Measurements from ENCODE around the gene GNG7. TPM values are rescaled to one million over a fixed set of nuclear protein-coding genes. Genes with fewer than 3 reads are reported as not detected.
"Not testable (repeated sequence)": the region's sequence is repeated elsewhere in the genome, so short reads cannot be mapped to it uniquely, and the experiment has no call there.

GNG7 gene
- total RNA-seq, 1 donor from 2014 or later: 11.3 TPM

GRCh38 chr19:2624537-2625091, 77.9 kb downstream of the GNG7 start:
- TF ChIP-seq, protein P1, sequence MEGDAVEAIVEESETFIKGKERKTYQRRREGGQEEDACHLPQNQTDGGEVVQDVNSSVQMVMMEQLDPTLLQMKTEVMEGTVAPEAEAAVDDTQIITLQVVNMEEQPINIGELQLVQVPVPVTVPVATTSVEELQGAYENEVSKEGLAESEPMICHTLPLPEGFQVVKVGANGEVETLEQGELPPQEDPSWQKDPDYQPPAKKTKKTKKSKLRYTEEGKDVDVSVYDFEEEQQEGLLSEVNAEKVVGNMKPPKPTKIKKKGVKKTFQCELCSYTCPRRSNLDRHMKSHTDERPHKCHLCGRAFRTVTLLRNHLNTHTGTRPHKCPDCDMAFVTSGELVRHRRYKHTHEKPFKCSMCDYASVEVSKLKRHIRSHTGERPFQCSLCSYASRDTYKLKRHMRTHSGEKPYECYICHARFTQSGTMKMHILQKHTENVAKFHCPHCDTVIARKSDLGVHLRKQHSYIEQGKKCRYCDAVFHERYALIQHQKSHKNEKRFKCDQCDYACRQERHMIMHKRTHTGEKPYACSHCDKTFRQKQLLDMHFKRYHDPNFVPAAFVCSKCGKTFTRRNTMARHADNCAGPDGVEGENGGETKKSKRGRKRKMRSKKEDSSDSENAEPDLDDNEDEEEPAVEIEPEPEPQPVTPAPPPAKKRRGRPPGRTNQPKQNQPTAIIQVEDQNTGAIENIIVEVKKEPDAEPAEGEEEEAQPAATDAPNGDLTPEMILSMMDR (IDR thresholded peaks at IDR 0.05; ENCODE audit: unreplicated experiment): peak; percentile 26
- DNase-seq (ENCODE audit: low spot score, unreplicated experiment): no peak
- Mint-ChIP-seq H3K27me3 (no peaks in the 10 kb centered on the region), H3K4me3 (ENCODE audit: low read depth) (no peak overlapping the region), H3K36me3 (ENCODE audit: insufficient read depth) (peaks cover 2% of the 10 kb centered on the region), H3K9me3 (ENCODE audit: low read depth) (peaks cover 6% of the 10 kb centered on the region), H3K27ac (no peak overlapping the region), H3K4me1 (ENCODE audit: low read depth) (peaks cover 2% of the 10 kb centered on the region)

- peaks cover 2% of the 10 kb centered on the region for H3K36me3 Mint-ChIP-seq (ENCODE audit: insufficient read depth)
- TF ChIP-seq, protein P1 (IDR thresholded peaks at IDR 0.05; ENCODE audit: unreplicated experiment): no peak
- no peak overlapping the region for H3K27ac Mint-ChIP-seq
- no peak for DNase-seq (ENCODE audit: low spot score, unreplicated experiment)
- H3K9me3 Mint-ChIP-seq (ENCODE audit: low read depth): peaks cover 5% of the 10 kb centered on the region
- no peak overlapping the region for H3K4me3 Mint-ChIP-seq (ENCODE audit: low read depth)
- no peaks in the 10 kb centered on the region for H3K27me3 Mint-ChIP-seq
- peaks cover 2% of the 10 kb centered on the region for H3K4me1 Mint-ChIP-seq (ENCODE audit: low read depth)
Observed at GRCh38 chr19:2623798-2624197, 78.7 kb downstream of the GNG7 start.

- H3K27me3 Mint-ChIP-seq; H3K4me3 Mint-ChIP-seq (ENCODE audit: low read depth); H3K27ac Mint-ChIP-seq; H3K9me3 Mint-ChIP-seq (ENCODE audit: low read depth); H3K4me1 Mint-ChIP-seq (ENCODE audit: low read depth); DNase-seq (ENCODE audit: low spot score, unreplicated experiment); H3K36me3 Mint-ChIP-seq (ENCODE audit: insufficient read depth): not testable (repeated sequence)
Observed at GRCh38 chr19:2622371-2622961, 80.0 kb downstream of the GNG7 start.

DNA sequence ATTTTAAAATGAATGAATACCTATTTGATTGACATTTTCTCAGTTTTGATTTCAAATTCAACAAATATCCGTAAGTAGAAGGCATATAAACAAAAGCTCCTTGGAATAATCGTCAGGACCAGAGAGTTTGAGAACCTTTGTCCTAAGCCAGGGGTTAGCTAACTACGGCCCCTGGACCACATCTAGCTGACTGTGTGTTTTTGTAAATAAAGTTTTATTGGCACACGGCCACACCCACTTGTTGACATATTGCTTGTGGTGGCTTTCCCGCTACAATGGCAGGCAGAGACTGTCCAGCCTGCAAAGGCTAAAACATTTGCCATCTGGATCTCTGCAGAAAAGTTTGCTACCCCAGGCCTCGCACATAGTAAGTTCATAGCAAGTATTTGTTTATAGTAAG, 83.4 kb downstream of the GNG7 start:
- peaks cover 3% of the 10 kb centered on the region for H3K27me3 Mint-ChIP-seq
- no peak for DNase-seq (ENCODE audit: low spot score, unreplicated experiment)
- H3K4me1 Mint-ChIP-seq (ENCODE audit: low read depth): peaks cover 2% of the 10 kb centered on the region
- TF ChIP-seq, protein P1 (IDR thresholded peaks at IDR 0.05; ENCODE audit: unreplicated experiment): no peak
- H3K27ac Mint-ChIP-seq: no peak overlapping the region
- peaks cover 2% of the 10 kb centered on the region for H3K9me3 Mint-ChIP-seq (ENCODE audit: low read depth)
- no peak overlapping the region for H3K4me3 Mint-ChIP-seq (ENCODE audit: low read depth)
- no peaks in the 10 kb centered on the region for H3K36me3 Mint-ChIP-seq (ENCODE audit: insufficient read depth)

- TF ChIP-seq, protein P1 (IDR thresholded peaks at IDR 0.05; ENCODE audit: unreplicated experiment): no peak
- no peak overlapping the region for H3K4me3 Mint-ChIP-seq (ENCODE audit: low read depth)
- H3K27ac Mint-ChIP-seq: no peak overlapping the region
- DNase-seq (ENCODE audit: low spot score, unreplicated experiment): no peak
- H3K4me1 Mint-ChIP-seq (ENCODE audit: low read depth): no peaks in the 10 kb centered on the region
- no peaks in the 10 kb centered on the region for H3K36me3 Mint-ChIP-seq (ENCODE audit: insufficient read depth)
- peaks cover 2% of the 10 kb centered on the region for H3K9me3 Mint-ChIP-seq (ENCODE audit: low read depth)
- peaks cover 3% of the 10 kb centered on the region for H3K27me3 Mint-ChIP-seq
Observed at GRCh38 chr19:2618611-2619010, 83.9 kb downstream of the GNG7 start.
